Breast epithelium (tissue), 4 donors: Measurements from ENCODE around the gene TAF1. TPM values are rescaled to one million over a fixed set of nuclear protein-coding genes. Genes with fewer than 3 reads are reported as not detected.

ENCODE experiments used
- DNase-seq, 2 donors: peaks; one replicate each; pipeline ENCODE4 v3.0.0-alpha.2; 2019; ENCODE audit warnings: low spot score in 2 of 2
- H3K27ac ChIP-seq, 2 donors: fragments of 200-600 bp; sonication (generic) in 1 of 2; one replicate each; pipeline ENCODE4 v1.5.1; 2016 to 2019; ENCODE audit warnings: mild to moderate bottlenecking in 1 of 2
- H3K27me3 ChIP-seq, 2 donors: fragments of 200-600 bp; sonication (generic) in 1 of 2; one replicate each; pipeline versions ENCODE4 v1.5.1 to v1.6.0; 2017 to 2019; ENCODE audit warnings: control low read depth in 1 of 2, mild to moderate bottlenecking in 1 of 2
- H3K36me3 ChIP-seq: fragments of 200-600 bp; one replicate; pipeline ENCODE4 v1.5.1; 2019
- H3K4me1 ChIP-seq, 2 donors: fragments of 200-600 bp; sonication (generic); one replicate each; pipeline ENCODE4 v1.5.1; 2016 to 2019; ENCODE audit warnings: control low read depth in 1 of 2
- H3K4me3 ChIP-seq, 3 donors: fragments of 200-600 bp; sonication (generic); 1 replicate in 2 of 3; 2 replicates in 1 of 3; pipeline ENCODE4 v1.5.1; 2016 to 2019; ENCODE audit warnings: mild to moderate bottlenecking in 3 of 3, moderate library complexity in 2 of 3
- H3K9me3 ChIP-seq, 2 donors: fragments of 200-600 bp; sonication (generic) in 1 of 2; one replicate each; pipeline ENCODE4 v1.5.1; 2016 to 2019; ENCODE audit warnings: control low read depth in 1 of 2
- POLR2A ChIP-seq: fragments of 450-650 bp; IDR thresholded peaks from one replicate; pipeline ENCODE4 v1.6.1; 2016; ENCODE audit warnings: antibody characterized with exemption, mild to moderate bottlenecking, moderate library complexity
- POLR2AphosphoS5 ChIP-seq, 3 donors: sonication (generic); formaldehyde crosslinking; IDR thresholded peaks; one replicate each; pipeline ENCODE4 v1.6.1; 2017; ENCODE audit warnings: antibody characterized with exemption in 3 of 3
- intact Hi-C: fragments of 100-400 bp; cut with DNase I; formaldehyde crosslinking; loops from one replicate; pipeline ENCODE4 v1.15.1; 2023; ENCODE audit warnings: low total_unique reads
- total RNA-seq, 3 donors: library from RNA; depleted of rRNA; stranded (reverse); fragments of >200 nt; gene quantifications; one replicate each; pipeline ENCODE4 v1.1.0, GENCODE V29; 2016
- TF ChIP-seq, protein P1 (sequence below), 3 donors: fragments of 450-650 bp; IDR thresholded peaks; one replicate each; pipeline ENCODE4 v1.5.1; 2016 to 2017; ENCODE audit warnings: antibody characterized with exemption in 3 of 3, mild to moderate bottlenecking in 3 of 3, moderate library complexity in 3 of 3

Gene TAF1
- total RNA-seq, 3 donors from 2014 or later: 54.4 to 71.0 (median 60.6) TPM

DNA sequence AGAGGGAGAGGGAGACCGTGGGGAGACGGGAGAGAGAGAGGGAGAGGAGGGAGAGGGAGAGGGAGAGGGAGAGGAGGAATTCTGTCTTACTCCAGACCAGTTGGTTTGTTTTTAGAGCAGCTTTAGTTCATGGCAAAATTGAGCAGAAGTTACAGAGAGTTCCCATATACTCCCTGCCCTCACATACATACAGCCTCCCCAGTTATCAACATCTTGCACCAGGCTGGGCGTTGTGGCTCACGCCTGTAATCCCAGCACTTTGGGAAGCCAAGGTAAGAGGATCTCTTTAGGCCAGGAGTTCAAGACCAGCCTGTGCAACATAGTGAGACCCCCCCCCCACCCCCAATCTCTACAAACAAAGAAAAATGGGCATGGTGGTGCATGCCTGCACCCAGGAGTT lies 86.9 kb downstream of the TAF1 start:
- intact Hi-C loops: no loop called here
- TF ChIP-seq POLR2AphosphoS5 (IDR thresholded peaks at IDR 0.05) (no peak), POLR2A (no peak)
- TF ChIP-seq, protein P1, sequence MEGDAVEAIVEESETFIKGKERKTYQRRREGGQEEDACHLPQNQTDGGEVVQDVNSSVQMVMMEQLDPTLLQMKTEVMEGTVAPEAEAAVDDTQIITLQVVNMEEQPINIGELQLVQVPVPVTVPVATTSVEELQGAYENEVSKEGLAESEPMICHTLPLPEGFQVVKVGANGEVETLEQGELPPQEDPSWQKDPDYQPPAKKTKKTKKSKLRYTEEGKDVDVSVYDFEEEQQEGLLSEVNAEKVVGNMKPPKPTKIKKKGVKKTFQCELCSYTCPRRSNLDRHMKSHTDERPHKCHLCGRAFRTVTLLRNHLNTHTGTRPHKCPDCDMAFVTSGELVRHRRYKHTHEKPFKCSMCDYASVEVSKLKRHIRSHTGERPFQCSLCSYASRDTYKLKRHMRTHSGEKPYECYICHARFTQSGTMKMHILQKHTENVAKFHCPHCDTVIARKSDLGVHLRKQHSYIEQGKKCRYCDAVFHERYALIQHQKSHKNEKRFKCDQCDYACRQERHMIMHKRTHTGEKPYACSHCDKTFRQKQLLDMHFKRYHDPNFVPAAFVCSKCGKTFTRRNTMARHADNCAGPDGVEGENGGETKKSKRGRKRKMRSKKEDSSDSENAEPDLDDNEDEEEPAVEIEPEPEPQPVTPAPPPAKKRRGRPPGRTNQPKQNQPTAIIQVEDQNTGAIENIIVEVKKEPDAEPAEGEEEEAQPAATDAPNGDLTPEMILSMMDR (IDR thresholded peaks at IDR 0.05): no peak
- Histone ChIP-seq H3K4me1 (no peaks in the 10 kb centered on the region), H3K27ac (no peak overlapping the region), H3K4me3 (no peak overlapping the region), H3K27me3 (peaks cover 0 to 9% of the 10 kb centered on the region in 2 donors), H3K9me3 (no peaks in the 10 kb centered on the region), H3K36me3 (no peaks in the 10 kb centered on the region)
- DNase-seq: no peak

DNA sequence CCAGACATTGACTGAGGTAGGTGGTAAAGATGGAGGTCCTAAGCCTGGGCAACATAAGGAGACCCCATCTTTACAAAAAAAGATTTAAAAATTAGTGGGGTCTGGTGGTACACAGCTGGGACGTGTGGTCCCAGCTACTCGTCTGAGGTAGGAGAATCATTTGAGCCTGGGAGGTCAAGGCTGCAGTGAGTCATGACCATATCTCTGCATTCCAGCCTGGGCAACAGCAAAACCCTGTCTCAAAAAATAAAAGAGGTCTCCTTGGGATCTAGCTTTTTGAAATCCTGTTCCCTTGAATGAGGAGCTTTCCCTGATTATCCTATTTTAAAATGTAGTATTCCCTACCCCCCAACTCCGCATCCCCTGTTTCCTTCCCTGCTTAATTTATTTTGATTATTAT lies 88.1 kb downstream of the TAF1 start:
- Histone ChIP-seq H3K36me3 (no peaks in the 10 kb centered on the region), H3K4me1 (no peaks in the 10 kb centered on the region), H3K27ac (no peak overlapping the region), H3K4me3 (no peak overlapping the region), H3K27me3 (peaks cover 0 to 19% of the 10 kb centered on the region in 2 donors), H3K9me3 (no peaks in the 10 kb centered on the region)
- no peak for DNase-seq
- TF ChIP-seq POLR2AphosphoS5 (IDR thresholded peaks at IDR 0.05): no peak
- TF ChIP-seq POLR2A: no peak
- TF ChIP-seq, protein P1 (IDR thresholded peaks at IDR 0.05): no peak
- intact Hi-C loops: no loop called here

DNA sequence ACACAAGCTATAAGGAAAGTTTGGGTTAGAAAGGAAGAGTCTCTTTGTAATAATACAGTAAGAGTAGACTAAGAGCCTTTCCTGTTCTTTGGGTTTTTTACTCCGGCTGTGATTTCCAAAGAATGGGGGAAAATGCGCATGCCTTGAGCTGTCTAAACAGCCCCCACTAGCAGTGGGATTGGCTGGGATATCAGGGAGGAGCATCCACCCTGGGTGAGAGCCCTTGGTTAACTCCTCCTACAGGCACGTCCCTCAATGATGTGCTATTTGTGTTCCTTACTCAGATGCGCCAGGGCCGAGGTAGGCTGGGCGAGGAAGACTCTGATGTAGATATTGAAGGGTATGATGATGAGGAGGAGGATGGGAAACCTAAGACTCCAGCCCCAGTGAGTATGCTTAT lies 92.7 kb downstream of the TAF1 start:
- TF ChIP-seq, protein P1 (IDR thresholded peaks at IDR 0.05): no peak
- TF ChIP-seq POLR2A (no peak), POLR2AphosphoS5 (IDR thresholded peaks at IDR 0.05) (no peak)
- Histone ChIP-seq H3K9me3 (no peaks in the 10 kb centered on the region), H3K4me1 (no peaks in the 10 kb centered on the region), H3K4me3 (no peak overlapping the region), H3K27me3 (peaks cover 0 to 33% of the 10 kb centered on the region in 2 donors), H3K36me3 (no peaks in the 10 kb centered on the region), H3K27ac (no peak overlapping the region)
- intact Hi-C loops: no loop called here
- DNase-seq: no peak

DNA sequence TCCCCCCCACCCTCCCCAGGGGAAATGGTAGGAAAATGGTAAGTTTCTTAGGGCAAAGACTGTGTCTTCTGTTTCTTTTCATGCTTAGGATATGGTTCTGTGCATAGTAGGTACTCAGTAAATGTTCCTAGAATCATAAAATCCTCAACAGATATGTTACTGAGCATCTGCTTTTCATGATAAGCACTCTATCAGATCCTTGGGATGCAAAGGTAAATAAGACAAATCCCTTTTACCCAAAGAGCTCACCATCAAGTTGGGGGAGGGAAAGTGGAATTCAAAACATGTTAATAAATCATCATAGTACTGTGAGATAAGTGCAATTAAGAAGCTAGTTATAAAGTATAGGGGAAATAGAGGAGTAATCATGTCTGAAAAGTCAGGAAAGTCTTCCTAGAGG lies 98.8 kb downstream of the TAF1 start:
- Histone ChIP-seq H3K27ac (no peak overlapping the region), H3K36me3 (no peaks in the 10 kb centered on the region)
- intact Hi-C loops: no loop called here

DNA sequence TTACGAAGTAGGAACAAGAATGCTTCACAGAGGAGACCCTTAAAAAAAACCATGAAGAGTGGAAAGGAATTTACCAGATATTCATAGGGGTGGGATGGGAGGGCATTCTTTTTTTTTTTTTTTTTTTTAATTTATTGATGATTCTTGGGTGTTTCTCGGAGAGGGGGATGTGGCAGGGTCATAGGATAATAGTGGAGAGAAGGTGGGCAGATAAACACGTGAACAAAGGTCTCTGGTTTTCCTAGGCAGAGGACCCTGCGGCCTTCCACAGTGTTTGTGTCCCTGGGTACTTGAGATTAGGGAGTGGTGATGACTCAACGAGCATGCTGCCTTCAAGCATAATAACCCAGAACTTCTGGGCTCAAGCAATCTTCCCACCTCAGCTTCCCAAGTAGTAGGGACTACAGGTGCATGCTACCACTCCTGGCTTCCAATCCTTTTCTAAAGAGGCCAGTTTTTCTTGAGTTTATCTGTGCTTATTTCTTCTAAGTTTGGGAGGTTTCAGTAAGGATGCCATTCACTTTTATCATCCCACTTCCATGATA lies 100.9 kb downstream of the TAF1 start:
- intact Hi-C loops: no loop called here
- no peaks in the 10 kb centered on the region for H3K27me3 ChIP-seq
- H3K4me1 ChIP-seq: no peaks in the 10 kb centered on the region
- H3K27ac ChIP-seq: no peak overlapping the region
- H3K4me3 ChIP-seq: no peak overlapping the region
- no peaks in the 10 kb centered on the region for H3K36me3 ChIP-seq
- TF ChIP-seq POLR2AphosphoS5 (IDR thresholded peaks at IDR 0.05): no peak
- TF ChIP-seq POLR2A: no peak
- TF ChIP-seq, protein P1 (IDR thresholded peaks at IDR 0.05): no peak
- DNase-seq: no peak
- no peaks in the 10 kb centered on the region for H3K9me3 ChIP-seq

More for the DNA sequence above, 98.8 kb downstream of the TAF1 start:
- H3K9me3 ChIP-seq: no peaks in the 10 kb centered on the region
- no peak overlapping the region for H3K4me3 ChIP-seq
- TF ChIP-seq, protein P1 (IDR thresholded peaks at IDR 0.05): no peak
- no peak for TF ChIP-seq POLR2A
- TF ChIP-seq POLR2AphosphoS5 (IDR thresholded peaks at IDR 0.05): no peak
- no peaks in the 10 kb centered on the region for H3K4me1 ChIP-seq
- peaks cover 0 to 12% of the 10 kb centered on the region in 2 donors for H3K27me3 ChIP-seq
- no peak for DNase-seq
